Endothelial cell of umbilical vein (primary cell): Measurements from ENCODE around the gene NPTX1. TPM values are rescaled to one million over a fixed set of nuclear protein-coding genes. Genes with fewer than 3 reads are reported as not detected.

ENCODE experiments used
- BruUV-seq: library from RNA; stranded (reverse); fragments of 400-500 nt; replicated peaks from 2 replicates; lab custom pipeline; 2021; lab: Mats Ljungman, UMichigan
- CTCF ChIA-PET: fragments of 300-600, 350-600 bp; sonication (Branson Sonifier 250); formaldehyde crosslinking; loops from one replicate; lab custom pipeline; 2021; ENCODE audit warnings: antibody characterized with exemption, inconsistent platforms; lab: Charles Lee
- POLR2A ChIA-PET: fragments of 300-600, 350-600 bp; sonication (Branson Sonifier 250); formaldehyde crosslinking; loops from one replicate; lab custom pipeline; 2021; ENCODE audit warnings: antibody characterized with exemption, inconsistent platforms; lab: Charles Lee
- DNase-seq: peaks from one replicate; pipeline ENCODE4 v3.0.0-alpha.2; 2011; ENCODE audit warnings: low read depth, low spot score
- FAIRE-seq: peaks from 2 replicates; lab custom pipeline; 2011; peaks lifted over from hg19 to GRCh38; lab: Jason Lieb, UNC
- H2AFZ ChIP-seq: 2 replicates; pipeline ENCODE4 v1.6.0; 2012; ENCODE audit warnings: low read depth, low read length, control low read depth, inconsistent platforms
- H3K27ac ChIP-seq: 2 replicates; pipeline ENCODE4 v1.5.1; 2011; ENCODE audit warnings: low read depth, mild to moderate bottlenecking, control low read depth, low read length, moderate library complexity; ENCODE audit not compliant: insufficient read depth
- H3K27me3 ChIP-seq, 2 experiments: 2 replicates each; pipeline versions ENCODE4 v1.6.0 to v1.6.1; 2011; ENCODE audit warnings: low read length in 2 of 2, mixed read lengths in 1 of 2; ENCODE audit not compliant: control insufficient read depth in 2 of 2, insufficient read depth in 2 of 2
- H3K36me3 ChIP-seq, 2 experiments: 2 replicates in 1 of 2; 3 replicates in 1 of 2; pipeline ENCODE4 v1.5.1; 2011; ENCODE audit warnings: low read length in 2 of 2, mild to moderate bottlenecking in 1 of 2, moderate library complexity in 1 of 2; ENCODE audit not compliant: control insufficient read depth in 2 of 2, insufficient read depth in 2 of 2; ENCODE audit errors: extremely low read depth in 1 of 2
- H3K4me1 ChIP-seq: 3 replicates; pipeline ENCODE4 v1.5.1; 2011; ENCODE audit warnings: mild to moderate bottlenecking, low read length; ENCODE audit not compliant: control insufficient read depth, insufficient read depth; ENCODE audit errors: extremely low read depth
- H3K4me2 ChIP-seq: 2 replicates; pipeline ENCODE4 v1.6.1; 2011; ENCODE audit warnings: low read length, control low read depth, mixed read lengths; ENCODE audit not compliant: insufficient read depth
- H3K4me3 ChIP-seq, 3 experiments: fragments of 200-600 bp in 1 of 3; sonication (generic), shearing (Covaris generic) in 1 of 3; replicated peaks in 1 of 3; 2 replicates each; pipeline ENCODE4 v1.5.1; 2011 to 2016; ENCODE audit warnings: control low read depth in 3 of 3, low read length in 3 of 3, mild to moderate bottlenecking in 2 of 3, inconsistent platforms in 1 of 3, low read depth in 1 of 3, moderate library complexity in 1 of 3; ENCODE audit not compliant: insufficient read depth in 1 of 3
- H3K79me2 ChIP-seq: 2 replicates; pipeline ENCODE4 v1.6.0; 2012; ENCODE audit warnings: low read length, inconsistent platforms; ENCODE audit not compliant: control insufficient read depth, insufficient read depth
- H3K9ac ChIP-seq: replicated peaks from 2 replicates; pipeline ENCODE3; 2011; ENCODE audit warnings: low read length, control low read depth; ENCODE audit not compliant: insufficient read depth; ENCODE audit errors: extremely low read depth
- H3K9me1 ChIP-seq: replicated peaks from 3 replicates; pipeline ENCODE4 v1.6.0; 2011; ENCODE audit warnings: mild to moderate bottlenecking, low read length; ENCODE audit not compliant: control insufficient read depth, insufficient read depth; ENCODE audit errors: extremely low read depth
- H3K9me3 ChIP-seq: replicated peaks from 2 replicates; pipeline ENCODE4 v1.5.1; 2012; ENCODE audit warnings: low read length, inconsistent platforms; ENCODE audit not compliant: control insufficient read depth, insufficient read depth
- H4K20me1 ChIP-seq: replicated peaks from 2 replicates; pipeline ENCODE3; 2011; ENCODE audit warnings: mild to moderate bottlenecking, low read length; ENCODE audit not compliant: control insufficient read depth, insufficient read depth; ENCODE audit errors: extremely low read depth
- EZH2 ChIP-seq: IDR thresholded peaks from 2 replicates; pipeline ENCODE4 v1.6.1; 2012; ENCODE audit warnings: borderline replicate concordance, low read depth, mild to moderate bottlenecking, moderate library complexity, low read length, inconsistent platforms; ENCODE audit not compliant: severe bottlenecking
- FOS ChIP-seq: IDR thresholded peaks from 2 replicates; pipeline ENCODE4 v1.6.1; 2011; ENCODE audit warnings: mild to moderate bottlenecking, low read length, moderate library complexity, borderline replicate concordance; ENCODE audit not compliant: insufficient read depth
- GATA2 ChIP-seq: IDR thresholded peaks from 2 replicates; pipeline ENCODE4 v1.7.0; 2011; ENCODE audit warnings: low read depth, mild to moderate bottlenecking, moderate library complexity, mixed read lengths, low read length; ENCODE audit not compliant: insufficient read length, insufficient read depth
- JUN ChIP-seq: IDR thresholded peaks from 2 replicates; pipeline ENCODE4 v1.6.1; 2011; ENCODE audit warnings: borderline replicate concordance, low read depth; ENCODE audit not compliant: insufficient read length, insufficient read depth
- MYC ChIP-seq: IDR thresholded peaks from one replicate; pipeline ENCODE4 v1.6.1; 2011; ENCODE audit warnings: mild to moderate bottlenecking, low read depth, low read length
- POLR2A ChIP-seq: IDR thresholded peaks from 2 replicates; pipeline ENCODE4 v1.6.1; 2012; ENCODE audit warnings: low read depth, mild to moderate bottlenecking, control low read depth, low read length
- POLR2AphosphoS5 ChIP-seq: IDR thresholded peaks from 2 replicates; pipeline ENCODE4 v1.6.1; 2012; ENCODE audit warnings: low read depth, mild to moderate bottlenecking, control low read depth, low read length, moderate library complexity; ENCODE audit not compliant: insufficient read depth
- dilution Hi-C: fragments of 300-500 bp; cut with MboI; formaldehyde crosslinking; loops from one replicate; pipeline ENCODE4 v1.15.0; 2019; ENCODE audit warnings: low sequenced_read_pairs; ENCODE audit not compliant: extremely low pct_ligation_motif_present
- intact Hi-C: fragments of 100-400 bp; cut with micrococcal nuclease; formaldehyde crosslinking; loops from one replicate; pipeline ENCODE4 v1.10.0; 2022
- polyA plus RNA-seq, 4 experiments: library from polyadenylated mRNA; depleted of rRNA in 3 of 4; stranded (reverse) in 3 of 4; unstranded in 1 of 4; fragments of >200 nt; gene quantifications; 2 replicates each; pipeline versions ENCODE4 v1.2.1 to v1.2.3, GENCODE V29; 2011 to 2012; ENCODE audit warnings: missing spikeins in 1 of 4
- total RNA-seq: library from RNA; stranded (reverse); gene quantifications from 2 replicates; pipeline ENCODE4 v1.2.3, GENCODE V29; 2021
- TF ChIP-seq, protein P1 (sequence below): IDR thresholded peaks from 2 replicates; pipeline ENCODE4 v1.6.1; 2011; ENCODE audit not compliant: insufficient read depth, insufficient read length
- TF ChIP-seq, protein P2 (sequence below), 2 donors: IDR thresholded peaks; 1 replicate in 1 of 2; 2 replicates in 1 of 2; pipeline ENCODE4 v1.5.1; 2011; ENCODE audit warnings: low read length in 2 of 2, mild to moderate bottlenecking in 2 of 2, moderate library complexity in 2 of 2, control low read depth in 1 of 2, inconsistent platforms in 1 of 2, low read depth in 1 of 2; ENCODE audit not compliant: insufficient read depth in 1 of 2; ENCODE audit errors: extremely low read depth in 1 of 2

The NPTX1 gene
- total and polyA plus RNA-seq, 2 donors (not counting 3 experiments of a cell fraction or from before 2014, with no cell fraction given) = 0.03 TPM; not detected in 1

DNA sequence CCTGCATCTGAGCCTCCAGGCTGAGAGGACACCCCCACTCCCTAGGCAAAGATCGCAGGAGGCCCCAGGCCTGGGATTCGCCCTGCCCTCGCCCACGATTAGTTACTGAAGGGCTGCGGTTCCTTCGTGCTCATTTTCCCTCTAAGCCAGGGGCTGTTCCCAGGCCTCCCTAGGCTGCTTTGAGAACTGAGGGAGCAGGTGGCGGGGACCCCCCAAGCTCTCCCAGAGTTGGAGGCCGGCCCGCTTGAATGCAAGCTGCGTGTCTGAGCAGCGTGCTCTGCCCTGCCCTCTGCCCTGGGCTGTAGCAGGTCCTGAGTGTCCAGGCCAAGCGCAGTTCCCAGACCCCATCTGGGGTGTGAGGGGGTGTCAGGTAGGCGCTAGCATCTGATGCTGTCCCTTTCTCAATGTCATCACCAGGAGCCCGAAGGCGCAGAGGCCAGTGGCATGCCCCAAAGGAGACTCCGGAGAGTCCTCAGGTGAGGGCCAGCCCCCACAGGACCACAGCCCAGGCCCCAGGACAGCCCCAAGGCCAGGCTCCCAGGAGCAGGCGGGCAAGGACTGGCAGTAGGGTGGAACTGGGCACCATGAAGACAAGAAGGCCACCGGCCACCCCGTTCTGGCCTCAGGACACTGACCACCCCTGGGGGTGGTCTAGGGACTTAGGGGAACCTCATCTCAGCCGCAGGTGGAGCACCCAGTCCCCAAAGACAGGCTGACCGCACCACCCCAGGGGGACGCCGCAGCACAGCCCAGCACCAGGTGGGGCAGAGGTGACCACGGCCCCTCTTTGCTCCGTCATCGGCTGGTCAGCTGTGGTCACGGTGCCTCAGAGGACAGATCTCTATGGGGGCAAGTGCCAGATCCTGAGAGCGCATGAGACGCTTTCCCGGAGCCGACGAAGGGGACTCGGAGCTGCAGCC is 46.8 kb downstream of the NPTX1 start:
- FAIRE-seq (no peak), DNase-seq (no peak)
- dilution Hi-C loops = no loop called here
- H4K20me1 ChIP-seq = no peaks in the 10 kb centered on the region
- H3K79me2 ChIP-seq = no peaks in the 10 kb centered on the region
- no peaks in the 10 kb centered on the region for H3K36me3 ChIP-seq
- TF ChIP-seq GATA2 (no peak), EZH2 (no peak), FOS (no peak), JUN (no peak), POLR2AphosphoS5 (no peak), POLR2A (no peak), MYC (no peak)
- TF ChIP-seq, protein P1, sequence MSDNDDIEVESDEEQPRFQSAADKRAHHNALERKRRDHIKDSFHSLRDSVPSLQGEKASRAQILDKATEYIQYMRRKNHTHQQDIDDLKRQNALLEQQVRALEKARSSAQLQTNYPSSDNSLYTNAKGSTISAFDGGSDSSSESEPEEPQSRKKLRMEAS = no peak
- TF ChIP-seq, protein P2, sequence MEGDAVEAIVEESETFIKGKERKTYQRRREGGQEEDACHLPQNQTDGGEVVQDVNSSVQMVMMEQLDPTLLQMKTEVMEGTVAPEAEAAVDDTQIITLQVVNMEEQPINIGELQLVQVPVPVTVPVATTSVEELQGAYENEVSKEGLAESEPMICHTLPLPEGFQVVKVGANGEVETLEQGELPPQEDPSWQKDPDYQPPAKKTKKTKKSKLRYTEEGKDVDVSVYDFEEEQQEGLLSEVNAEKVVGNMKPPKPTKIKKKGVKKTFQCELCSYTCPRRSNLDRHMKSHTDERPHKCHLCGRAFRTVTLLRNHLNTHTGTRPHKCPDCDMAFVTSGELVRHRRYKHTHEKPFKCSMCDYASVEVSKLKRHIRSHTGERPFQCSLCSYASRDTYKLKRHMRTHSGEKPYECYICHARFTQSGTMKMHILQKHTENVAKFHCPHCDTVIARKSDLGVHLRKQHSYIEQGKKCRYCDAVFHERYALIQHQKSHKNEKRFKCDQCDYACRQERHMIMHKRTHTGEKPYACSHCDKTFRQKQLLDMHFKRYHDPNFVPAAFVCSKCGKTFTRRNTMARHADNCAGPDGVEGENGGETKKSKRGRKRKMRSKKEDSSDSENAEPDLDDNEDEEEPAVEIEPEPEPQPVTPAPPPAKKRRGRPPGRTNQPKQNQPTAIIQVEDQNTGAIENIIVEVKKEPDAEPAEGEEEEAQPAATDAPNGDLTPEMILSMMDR (IDR thresholded peaks at IDR 0.05; ENCODE audit: extremely low read depth in 1 of 2, insufficient read depth in 1 of 2, low read depth in 1 of 2, low read length in 2 of 2) = no peak
- no peaks in the 10 kb centered on the region for H3K9me3 ChIP-seq
- no peaks in the 10 kb centered on the region for H3K4me1 ChIP-seq
- H3K4me2 ChIP-seq = no peak overlapping the region
- H3K27me3 ChIP-seq = no peaks in the 10 kb centered on the region
- BruUV-seq = no TSS peak
- no peak overlapping the region for H3K4me3 ChIP-seq
- no peaks in the 10 kb centered on the region for H3K9me1 ChIP-seq
- H2AFZ ChIP-seq = no peak overlapping the region
- intact Hi-C loops = loop anchor here (10.0 kb wide), 1 partner anchor 335 kb away; no protein-coding TSS in a partner anchor
- ChIA-PET POLR2A (no interaction called here), CTCF (no interaction called here)
- H3K27ac ChIP-seq = no peak overlapping the region
- H3K9ac ChIP-seq = no peak overlapping the region
